ENCODE measurements around the gene ERCC8.

ERCC8 gene

DNA sequence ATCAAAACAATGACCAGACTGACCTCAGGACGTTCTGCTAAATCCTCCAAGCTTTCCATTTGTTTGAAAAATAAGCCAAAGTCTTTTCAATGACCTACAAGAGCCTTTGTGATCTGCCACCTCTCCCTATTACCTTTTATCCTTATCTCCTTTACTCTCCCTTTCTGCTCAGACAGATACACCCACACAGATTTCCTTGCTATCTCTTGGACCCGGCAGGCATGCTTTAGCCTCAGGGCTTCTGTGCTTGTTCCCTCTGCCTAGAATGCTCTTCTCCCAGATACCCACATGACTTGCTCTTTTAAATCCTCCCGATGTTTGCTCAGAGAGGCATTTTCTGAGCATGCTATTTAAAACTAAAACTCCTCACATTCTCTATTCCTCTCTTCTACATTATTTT, 91.9 kb downstream of the ERCC8 start:
- no peak overlapping the region for H3K4me3 ChIP-seq (ENCODE audit: low read length)
- no peak for TF ChIP-seq CTCF (IDR thresholded peaks at IDR 0.05; ENCODE audit: insufficient read depth, low read depth, low read length, missing control alignments)
- no peak for DNase-seq (ENCODE audit: low read depth)

DNA sequence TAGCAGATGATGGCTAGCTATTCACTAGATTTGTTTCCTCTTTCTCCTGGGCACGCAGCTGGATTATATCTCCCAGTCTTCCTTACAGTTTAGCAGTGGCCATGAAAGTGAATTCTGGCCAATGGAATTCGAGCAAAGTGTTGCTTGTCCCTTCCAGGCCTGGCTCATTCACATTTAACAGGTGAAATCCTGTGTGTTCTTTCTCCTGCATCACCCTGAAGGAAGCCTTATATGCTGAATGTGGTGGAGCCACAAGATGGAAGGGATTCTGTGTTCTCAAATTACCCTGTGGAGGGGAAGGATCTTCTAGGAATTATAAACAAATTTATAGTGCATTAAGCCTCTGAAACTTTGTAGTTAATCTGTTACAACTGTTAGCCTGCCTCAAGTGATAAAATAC, 92.6 kb downstream of the ERCC8 start:
- TF ChIP-seq CTCF (IDR thresholded peaks at IDR 0.05; ENCODE audit: insufficient read depth, low read depth, low read length, missing control alignments): no peak
- no peak overlapping the region for H3K4me3 ChIP-seq (ENCODE audit: low read length)
- DNase-seq (ENCODE audit: low read depth): no peak

- no peak for TF ChIP-seq CTCF (IDR thresholded peaks at IDR 0.05; ENCODE audit: insufficient read depth, low read depth, low read length, missing control alignments)
- peak; percentile 38 for DNase-seq (ENCODE audit: low read depth)
- no peak overlapping the region for H3K4me3 ChIP-seq (ENCODE audit: low read length)
These were observed 93.2 kb downstream of the ERCC8 start for GRCh38 chr5:60851626-60852025.

DNA sequence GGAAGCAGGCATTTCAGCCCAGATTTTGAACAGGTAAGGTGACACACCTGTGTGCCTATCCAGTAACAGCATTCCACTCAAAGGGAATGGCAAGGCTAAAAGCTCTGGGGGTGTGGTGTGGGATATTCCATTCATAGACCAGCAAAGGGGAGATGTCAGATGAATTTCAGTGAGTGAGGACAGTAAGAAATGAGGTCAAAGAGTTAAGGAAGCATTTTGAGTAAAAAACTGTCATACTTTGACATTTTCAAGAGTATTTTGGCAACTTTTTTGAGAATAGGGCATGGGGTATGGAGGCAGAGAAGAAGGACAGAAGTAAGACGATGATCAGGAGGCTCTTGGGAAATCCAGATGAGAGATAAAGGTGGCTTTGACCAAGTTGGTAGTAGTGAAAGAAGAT, 98.6 kb downstream of the ERCC8 start:
- DNase-seq (ENCODE audit: low read depth): no peak
- H3K4me3 ChIP-seq (ENCODE audit: low read length): no peak overlapping the region
- TF ChIP-seq CTCF (IDR thresholded peaks at IDR 0.05; ENCODE audit: insufficient read depth, low read depth, low read length, missing control alignments): no peak

- TF ChIP-seq CTCF (IDR thresholded peaks at IDR 0.05; ENCODE audit: insufficient read depth, low read depth, low read length, missing control alignments): peak; percentile 18
- H3K4me3 ChIP-seq (ENCODE audit: low read length): peak within 1 kb of the TSS; percentile 72
- peak; percentile 92 for DNase-seq (ENCODE audit: low read depth)
These were observed 100.6 kb downstream of the ERCC8 start, which contains the start of gene ELOVL7 for GRCh38 chr5:60843936-60844905. TSS of gene ELOVL7 (minus strand) at chr5:60844269. CDS start at chr5:60787397, 56,872 bp downstream.

DNA sequence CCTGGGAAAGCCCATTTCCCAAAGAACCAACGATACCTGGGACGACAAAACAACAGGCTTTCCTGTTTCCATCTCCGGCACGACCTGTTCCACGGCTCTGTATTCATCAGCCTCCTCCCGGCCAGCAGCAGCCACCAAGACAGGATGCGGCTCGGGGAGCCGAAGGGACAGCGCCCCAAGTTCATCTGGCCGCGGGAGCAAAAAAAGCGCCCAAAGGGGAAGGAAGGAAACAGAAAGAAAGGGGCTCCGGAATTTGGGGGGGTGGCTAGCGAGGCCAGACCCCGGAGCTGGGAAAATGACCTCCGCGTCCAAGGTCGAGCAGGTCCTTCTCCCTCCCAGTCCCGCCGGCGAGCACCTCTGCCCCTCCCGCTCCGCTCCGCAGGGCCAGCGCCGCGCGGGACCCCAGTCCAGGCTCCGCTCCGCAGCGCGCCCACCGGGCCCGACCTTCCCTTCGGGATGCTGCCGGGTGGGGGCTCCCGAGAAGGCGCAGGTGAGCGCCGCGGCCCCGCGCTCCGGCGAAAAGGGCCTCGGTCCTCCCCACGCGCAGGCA, 101.4 kb downstream of the ERCC8 start:
- DNase-seq (ENCODE audit: low read depth): peak; percentile 54
- peak; percentile 7 for TF ChIP-seq CTCF (IDR thresholded peaks at IDR 0.05; ENCODE audit: insufficient read depth, low read depth, low read length, missing control alignments)
- H3K4me3 ChIP-seq (ENCODE audit: low read length): peak overlapping the region; percentile 72
